ENCODE results near the gene ARHGAP10.

ARHGAP10 gene

DNA sequence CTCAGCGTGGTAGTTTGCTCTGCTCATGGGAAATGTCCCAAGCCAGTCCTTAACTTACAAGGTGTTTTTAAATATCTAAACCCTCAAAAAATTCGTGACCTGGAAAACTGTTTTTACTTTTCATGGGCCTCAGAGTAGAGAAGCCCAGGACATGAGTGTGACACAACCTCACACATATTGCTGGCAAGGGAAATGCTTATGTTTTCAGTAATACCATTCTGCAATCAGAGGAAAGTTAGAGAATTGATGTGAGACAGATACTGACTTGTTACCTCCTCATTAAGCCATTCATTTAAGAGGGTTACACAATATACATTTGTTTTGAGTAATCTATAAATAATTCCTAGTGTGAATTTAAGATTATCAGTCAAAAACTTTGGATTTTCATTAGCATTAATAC lies 209.5 kb downstream of the ARHGAP10 start:
- TF ChIP-seq, protein P1, sequence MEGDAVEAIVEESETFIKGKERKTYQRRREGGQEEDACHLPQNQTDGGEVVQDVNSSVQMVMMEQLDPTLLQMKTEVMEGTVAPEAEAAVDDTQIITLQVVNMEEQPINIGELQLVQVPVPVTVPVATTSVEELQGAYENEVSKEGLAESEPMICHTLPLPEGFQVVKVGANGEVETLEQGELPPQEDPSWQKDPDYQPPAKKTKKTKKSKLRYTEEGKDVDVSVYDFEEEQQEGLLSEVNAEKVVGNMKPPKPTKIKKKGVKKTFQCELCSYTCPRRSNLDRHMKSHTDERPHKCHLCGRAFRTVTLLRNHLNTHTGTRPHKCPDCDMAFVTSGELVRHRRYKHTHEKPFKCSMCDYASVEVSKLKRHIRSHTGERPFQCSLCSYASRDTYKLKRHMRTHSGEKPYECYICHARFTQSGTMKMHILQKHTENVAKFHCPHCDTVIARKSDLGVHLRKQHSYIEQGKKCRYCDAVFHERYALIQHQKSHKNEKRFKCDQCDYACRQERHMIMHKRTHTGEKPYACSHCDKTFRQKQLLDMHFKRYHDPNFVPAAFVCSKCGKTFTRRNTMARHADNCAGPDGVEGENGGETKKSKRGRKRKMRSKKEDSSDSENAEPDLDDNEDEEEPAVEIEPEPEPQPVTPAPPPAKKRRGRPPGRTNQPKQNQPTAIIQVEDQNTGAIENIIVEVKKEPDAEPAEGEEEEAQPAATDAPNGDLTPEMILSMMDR (IDR thresholded peaks at IDR 0.05; ENCODE audit: insufficient read depth, low read depth, low read length, missing control alignments), result no peak
- DNase-seq (ENCODE audit: low read depth), result no peak
- no peak overlapping the region for H3K4me3 ChIP-seq (ENCODE audit: low read depth, low read length)

DNA sequence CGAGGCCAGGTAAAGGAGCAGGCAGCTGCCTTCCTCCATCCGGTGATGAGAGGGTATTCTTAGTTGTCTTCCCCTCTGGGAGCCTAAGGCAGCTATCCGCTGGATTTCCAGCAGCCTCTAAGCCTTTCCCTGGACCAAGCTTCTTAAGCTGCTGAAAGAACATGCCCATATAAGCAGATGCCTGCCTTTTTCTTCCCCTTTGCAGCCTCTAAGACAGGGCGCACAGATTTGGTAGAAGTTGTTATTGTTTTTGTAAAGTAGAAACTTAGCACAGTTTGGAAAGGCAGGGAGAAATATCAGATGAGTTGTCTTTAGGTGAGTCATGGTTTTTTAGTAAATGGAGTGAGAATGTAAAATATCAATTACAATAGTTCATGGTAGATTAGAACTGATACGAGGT lies 210.8 kb downstream of the ARHGAP10 start:
- peak; percentile 18 for DNase-seq (ENCODE audit: low read depth)
- H3K4me3 ChIP-seq (ENCODE audit: low read depth, low read length), result no peak overlapping the region
- TF ChIP-seq, protein P1 (IDR thresholded peaks at IDR 0.05; ENCODE audit: insufficient read depth, low read depth, low read length, missing control alignments), result no peak

DNA sequence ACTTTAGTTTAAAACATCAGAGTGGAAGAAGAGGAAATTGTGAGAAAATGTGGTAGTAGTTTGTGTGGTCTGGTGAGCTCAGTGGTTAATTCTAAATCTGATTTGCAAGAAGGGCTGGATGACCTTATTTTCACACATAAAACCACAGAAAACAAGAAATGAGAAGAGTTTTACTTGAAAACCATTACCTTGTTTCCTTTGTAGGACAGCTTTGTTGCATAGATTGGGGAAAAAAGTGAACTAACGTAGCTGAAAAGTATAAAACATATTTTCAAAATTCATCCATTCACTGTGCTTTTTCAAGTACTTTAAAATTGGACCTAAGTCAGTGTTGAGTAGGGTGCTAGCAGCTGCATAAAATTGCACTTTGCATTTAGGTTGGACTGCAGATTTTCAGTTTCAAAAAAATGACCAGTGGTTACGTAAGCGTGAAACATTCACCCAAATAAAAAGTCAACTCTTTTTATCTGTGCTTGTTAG lies 211.3 kb downstream of the ARHGAP10 start:
- H3K4me3 ChIP-seq (ENCODE audit: low read depth, low read length), result no peak overlapping the region
- peak; percentile 72 for DNase-seq (ENCODE audit: low read depth)
- TF ChIP-seq, protein P1 (IDR thresholded peaks at IDR 0.05; ENCODE audit: insufficient read depth, low read depth, low read length, missing control alignments), result no peak

DNA sequence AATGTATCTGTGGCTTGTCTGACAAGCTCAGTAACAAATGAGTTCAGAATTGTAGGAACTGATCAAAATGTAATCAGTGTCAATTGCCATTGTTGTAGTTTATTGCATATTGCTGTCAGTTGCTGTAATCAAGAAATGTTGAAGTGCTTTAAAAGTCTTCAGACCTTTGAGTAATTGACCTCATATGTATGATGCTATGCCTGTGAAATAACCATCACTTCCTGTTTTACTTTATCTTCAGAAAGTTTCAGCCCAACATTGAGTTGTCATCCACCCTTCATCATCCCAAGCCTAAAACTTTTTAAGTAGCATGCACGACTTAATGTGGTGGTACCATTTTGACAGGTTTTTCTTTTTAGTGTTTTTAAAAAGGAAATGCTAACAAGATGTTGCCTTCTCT lies 212.4 kb downstream of the ARHGAP10 start:
- TF ChIP-seq, protein P1 (IDR thresholded peaks at IDR 0.05; ENCODE audit: insufficient read depth, low read depth, low read length, missing control alignments), result no peak
- H3K4me3 ChIP-seq (ENCODE audit: low read depth, low read length), result no peak overlapping the region
- peak; percentile 35 for DNase-seq (ENCODE audit: low read depth)

DNA sequence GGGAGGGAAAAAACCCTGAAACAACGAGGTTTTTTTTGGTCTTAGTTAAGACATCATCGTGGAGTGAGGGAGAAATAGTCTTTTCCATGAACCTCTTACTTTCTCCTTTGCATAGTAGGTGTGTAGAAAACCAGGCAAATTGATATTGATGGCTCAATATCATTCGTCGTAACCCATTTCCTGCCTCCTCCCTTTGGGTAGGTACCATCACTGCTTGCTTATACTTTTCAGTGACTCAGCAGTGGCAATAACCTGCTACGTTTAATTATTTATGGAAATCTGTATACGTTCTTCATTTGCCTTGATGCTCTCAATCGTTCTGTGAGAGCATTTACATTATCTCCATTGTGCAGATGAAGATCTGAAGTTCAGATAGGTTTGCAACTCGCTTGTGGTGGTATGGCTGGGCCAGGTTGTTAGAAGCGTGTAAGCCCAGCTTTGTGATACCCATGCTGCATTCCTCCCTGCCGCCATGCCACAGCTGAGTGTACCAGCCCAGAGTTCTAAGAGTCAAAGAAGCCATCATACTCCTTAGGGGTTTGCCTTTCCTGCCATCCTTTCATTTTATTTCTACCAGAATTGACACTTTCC lies 212.9 kb downstream of the ARHGAP10 start:
- H3K4me3 ChIP-seq (ENCODE audit: low read depth, low read length), result no peak overlapping the region
- DNase-seq (ENCODE audit: low read depth), result no peak
- TF ChIP-seq, protein P1 (IDR thresholded peaks at IDR 0.05; ENCODE audit: insufficient read depth, low read depth, low read length, missing control alignments), result no peak

DNA sequence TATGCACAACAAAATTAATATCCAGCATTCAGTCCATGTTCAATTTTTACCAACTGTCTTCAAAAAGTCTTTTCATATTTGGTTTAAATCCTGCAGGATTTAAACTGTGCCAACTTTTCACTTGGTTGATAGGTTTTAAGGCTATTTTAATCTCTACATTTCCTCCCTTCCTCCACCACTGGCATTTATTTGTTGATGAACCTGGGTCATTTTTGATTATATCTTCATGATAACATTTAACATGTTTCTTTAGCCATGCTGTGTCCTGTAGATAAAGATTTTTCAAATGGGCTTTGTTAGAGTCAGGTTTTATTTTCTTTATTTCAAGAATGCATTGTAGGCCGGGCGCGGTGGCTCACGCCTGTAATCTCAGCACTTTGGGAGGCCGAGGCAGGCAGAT lies 216.4 kb downstream of the ARHGAP10 start:
- no peak overlapping the region for H3K4me3 ChIP-seq (ENCODE audit: low read depth, low read length)
- TF ChIP-seq, protein P1 (IDR thresholded peaks at IDR 0.05; ENCODE audit: insufficient read depth, low read depth, low read length, missing control alignments), result no peak
- no peak for DNase-seq (ENCODE audit: low read depth)

DNA sequence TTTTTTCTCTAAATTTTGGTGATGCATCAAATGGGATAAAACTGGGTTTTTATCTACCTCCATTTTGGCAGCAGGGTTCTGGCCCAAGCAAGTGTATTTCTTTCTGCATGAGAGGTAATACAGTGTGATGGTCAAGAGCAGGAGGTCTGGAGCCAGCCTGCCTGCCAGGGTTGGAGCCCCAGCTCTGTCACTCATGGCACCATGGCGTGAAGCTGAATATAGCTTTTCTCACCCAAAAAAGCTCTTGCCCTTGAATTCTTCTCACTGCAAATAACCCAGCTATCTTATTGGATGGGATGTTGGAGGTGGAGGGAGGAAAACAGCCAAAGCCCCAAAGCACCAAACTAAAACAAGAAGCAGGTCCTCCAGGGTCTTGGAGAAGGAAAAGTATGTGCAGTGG lies 218.4 kb downstream of the ARHGAP10 start:
- TF ChIP-seq, protein P1 (IDR thresholded peaks at IDR 0.05; ENCODE audit: insufficient read depth, low read depth, low read length, missing control alignments), result no peak
- no peak overlapping the region for H3K4me3 ChIP-seq (ENCODE audit: low read depth, low read length)
- DNase-seq (ENCODE audit: low read depth), result no peak

Measured in GM12865 (cell line).